CD4-positive, alpha-beta T cell treated with Interferon gamma for 1 hour (primary cell): Measurements from ENCODE around the gene FXYD3.

ENCODE experiments used
- DNase-seq: peaks from one replicate; pipeline ENCODE4 v3.0.0-alpha.2; 2020

FXYD3 gene

GRCh38 chr19:35107545-35107944 is 8.1 kb upstream of the FXYD3 start:
- no peak for DNase-seq

DNA sequence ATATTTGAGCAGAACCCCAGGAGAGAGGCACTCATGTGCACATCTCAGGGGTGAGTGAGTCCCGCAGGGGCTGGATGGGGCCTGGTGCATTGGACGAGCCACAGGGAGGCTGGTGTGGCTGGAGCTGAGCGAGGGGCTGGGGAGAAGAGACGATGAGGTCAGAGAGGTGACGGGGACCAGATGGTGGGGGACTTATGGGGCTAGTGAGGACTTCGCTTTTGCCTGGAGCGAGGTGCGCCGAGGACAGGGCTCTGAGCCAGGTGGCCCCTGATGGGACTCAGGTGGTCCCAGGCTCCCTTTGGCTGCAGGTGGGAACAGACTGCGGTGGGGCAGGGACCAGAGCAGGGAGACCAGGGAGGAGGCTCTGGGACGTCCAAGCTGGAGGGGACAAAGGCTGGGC is 6.9 kb upstream of the FXYD3 start:
- no peak for DNase-seq

DNA sequence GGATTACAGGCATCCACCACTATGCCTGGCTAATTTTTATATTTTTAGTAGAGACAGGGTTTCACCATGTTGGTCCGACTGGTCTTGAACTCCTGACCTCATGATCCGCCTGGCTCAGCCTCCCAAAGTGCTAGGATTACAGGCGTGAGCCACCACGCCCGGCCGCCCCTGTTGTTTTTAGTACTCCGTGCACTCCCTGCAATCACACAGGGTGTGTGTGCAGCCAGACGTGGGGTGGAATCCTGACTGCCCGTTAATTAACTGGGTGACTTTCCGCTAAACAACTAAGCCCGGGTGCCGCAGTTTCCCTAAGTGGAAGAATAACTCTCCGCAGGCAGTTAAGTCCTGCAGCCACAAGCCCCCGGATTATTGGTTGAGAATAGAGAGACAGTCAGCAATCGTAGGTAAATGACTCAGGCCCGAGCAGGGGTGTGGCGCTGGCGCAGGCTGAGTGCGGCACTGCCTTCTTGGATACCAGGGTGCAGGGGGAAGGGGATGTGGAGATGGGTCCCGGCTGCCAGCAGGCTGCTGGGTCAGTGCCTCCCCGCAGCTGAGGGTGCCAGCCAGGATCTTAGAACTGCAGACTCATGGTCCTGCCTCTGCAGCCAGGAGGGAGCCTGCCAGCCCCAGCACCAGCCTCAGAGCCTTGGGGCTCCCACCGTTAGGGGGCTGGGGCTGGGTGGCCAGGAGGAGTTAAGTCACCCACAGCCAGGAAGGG is 6.1 kb upstream of the FXYD3 start:
- no peak for DNase-seq

- no peak for DNase-seq
Observed at GRCh38 chr19:35110974-35111373, 4.6 kb upstream of the FXYD3 start.

GRCh38 chr19:35112995-35113688 is 2.5 kb upstream of the FXYD3 start:
- no peak for DNase-seq

- peak; percentile 57 for DNase-seq
Observed at GRCh38 chr19:35114353-35115176, 1.1 kb upstream of the FXYD3 start.

DNA sequence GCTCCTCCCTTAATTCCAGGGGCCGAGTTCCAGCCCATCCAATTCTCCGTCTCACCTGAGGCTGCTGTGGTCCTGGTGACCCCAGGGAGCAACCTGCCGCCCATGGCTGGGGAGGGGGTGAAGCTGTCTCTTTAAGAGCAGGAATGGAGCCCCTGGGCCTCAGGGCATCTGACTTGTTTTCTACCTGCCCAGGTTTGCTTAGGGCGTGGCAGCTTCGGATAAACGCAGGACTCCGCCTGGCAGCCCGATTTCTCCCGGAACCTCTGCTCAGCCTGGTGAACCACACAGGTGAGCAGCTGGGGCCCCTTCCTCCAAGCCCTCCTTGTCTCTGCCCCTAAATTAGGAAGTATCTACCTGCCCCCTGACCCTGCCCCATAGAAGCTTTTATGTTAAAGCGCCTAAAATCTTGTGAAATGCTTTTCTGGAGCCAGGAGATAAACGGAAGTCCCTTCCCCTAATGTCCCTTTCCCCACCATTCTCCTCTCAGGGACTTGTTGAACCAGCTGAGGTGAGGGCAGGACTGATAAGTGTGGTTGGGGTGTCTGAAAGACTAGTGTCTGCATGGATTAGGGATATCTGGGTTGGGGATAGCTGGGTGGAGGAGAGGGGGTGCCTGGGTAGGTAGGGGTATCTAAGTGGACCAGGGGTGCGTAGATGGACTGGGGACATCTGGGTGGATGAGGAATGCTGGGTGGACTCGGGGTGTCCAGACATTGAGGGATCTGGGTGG is 614 bp downstream of the FXYD3 start:
- DNase-seq: no peak

GRCh38 chr19:35117116-35117515 is 1.5 kb downstream of the FXYD3 start:
- no peak for DNase-seq

GRCh38 chr19:35117799-35118198 is 2.2 kb downstream of the FXYD3 start:
- DNase-seq: no peak

DNA sequence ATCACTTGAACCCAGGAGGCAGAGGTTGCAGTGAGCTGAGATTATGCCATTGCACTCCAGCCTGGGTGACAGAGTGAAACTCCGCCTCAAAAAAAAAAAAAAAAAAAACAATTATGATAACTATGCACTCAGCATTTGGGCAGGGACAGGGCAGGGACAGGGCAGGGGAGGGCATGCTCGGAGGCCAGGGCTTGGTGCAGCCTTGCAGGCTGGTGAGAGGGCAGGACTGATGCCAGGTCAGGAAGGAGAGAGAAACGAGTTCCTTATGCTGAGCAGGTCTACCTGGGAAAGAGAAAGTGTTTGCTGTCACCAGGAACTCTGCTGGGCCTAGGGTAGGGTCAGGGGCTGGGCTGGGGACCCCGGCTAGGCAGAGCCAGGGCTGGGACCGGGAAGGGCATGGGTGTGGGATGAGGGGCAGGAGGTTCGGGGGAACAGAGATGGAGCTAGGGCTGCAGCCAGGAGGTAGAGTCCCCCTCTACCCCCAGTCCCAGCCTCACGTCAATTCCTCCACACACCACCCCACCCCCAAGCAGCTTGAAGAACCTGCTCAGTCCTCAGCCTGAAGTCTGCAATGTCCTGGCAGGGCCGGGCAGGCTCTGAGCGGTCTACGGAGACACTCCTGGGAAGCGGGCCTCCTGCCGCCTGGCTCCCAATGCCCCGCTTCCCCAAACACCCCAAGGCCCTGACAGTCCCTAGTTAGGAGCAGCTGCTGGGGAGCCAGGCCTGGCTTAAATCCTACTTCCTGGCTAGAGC is 2.8 kb downstream of the FXYD3 start:
- no peak for DNase-seq

GRCh38 chr19:35119091-35119490 is 3.5 kb downstream of the FXYD3 start:
- no peak for DNase-seq

GRCh38 chr19:35119578-35120155 is 4.0 kb downstream of the FXYD3 start:
- DNase-seq: no peak

DNA sequence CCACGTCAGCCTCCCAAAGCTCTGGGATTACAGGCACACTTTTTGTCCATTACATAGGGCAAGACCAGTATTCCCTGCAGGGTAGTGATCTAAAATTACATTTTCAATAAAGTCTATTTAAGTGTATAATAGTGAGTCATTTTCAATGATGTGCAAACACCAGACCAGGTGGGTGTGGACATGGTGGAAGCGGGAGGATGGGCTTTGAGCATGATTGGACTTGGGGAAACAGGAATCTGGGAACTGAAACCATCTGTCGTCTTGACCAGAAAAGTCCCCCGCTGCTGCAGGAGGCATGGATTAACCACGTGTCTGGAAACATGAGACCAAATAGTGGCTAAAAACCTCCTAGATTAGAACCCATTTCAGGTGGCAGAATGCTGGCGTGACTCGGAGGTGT is 4.9 kb downstream of the FXYD3 start:
- peak; percentile 37 for DNase-seq

- DNase-seq: no peak
Observed at GRCh38 chr19:35120898-35121297, 5.3 kb downstream of the FXYD3 start.

DNA sequence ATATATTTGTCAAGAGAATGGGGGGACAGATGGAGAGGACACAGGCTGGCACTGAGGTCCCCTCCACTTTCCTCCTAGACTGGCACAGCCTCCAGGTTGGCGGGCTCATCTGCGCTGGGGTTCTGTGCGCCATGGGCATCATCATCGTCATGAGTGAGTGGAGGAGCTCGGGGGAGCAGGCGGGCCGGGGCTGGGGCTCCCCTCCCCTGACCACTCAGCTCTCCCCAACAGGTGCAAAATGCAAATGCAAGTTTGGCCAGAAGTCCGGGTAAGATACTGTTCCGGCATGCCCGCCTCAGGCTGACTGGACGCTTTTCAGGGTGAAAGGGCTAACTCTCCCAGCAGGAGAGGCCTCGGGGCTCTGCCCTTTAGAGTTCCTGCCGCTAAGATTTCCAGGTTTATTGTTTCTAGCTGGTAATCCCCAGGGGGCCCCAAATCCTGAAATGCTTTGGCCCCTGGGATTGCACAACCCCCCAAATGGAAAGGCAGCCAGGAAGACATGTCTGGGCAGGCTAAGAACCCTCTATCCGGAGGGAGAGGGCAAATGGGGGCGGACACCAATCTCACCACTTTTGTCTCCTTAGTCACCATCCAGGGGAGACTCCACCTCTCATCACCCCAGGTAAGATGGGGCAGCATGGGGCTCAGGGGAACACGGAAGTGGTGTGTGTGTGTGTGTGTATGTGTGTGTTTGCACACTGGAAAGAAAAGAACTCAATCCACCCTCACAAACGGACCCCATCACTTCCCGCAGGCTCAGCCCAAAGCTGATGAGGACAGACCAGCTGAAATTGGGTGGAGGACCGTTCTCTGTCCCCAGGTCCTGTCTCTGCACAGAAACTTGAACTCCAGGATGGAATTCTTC is 7.3 kb downstream of the FXYD3 start:
- no peak for DNase-seq

GRCh38 chr19:35123573-35123972 is 8.0 kb downstream of the FXYD3 start:
- DNase-seq: no peak

DNA sequence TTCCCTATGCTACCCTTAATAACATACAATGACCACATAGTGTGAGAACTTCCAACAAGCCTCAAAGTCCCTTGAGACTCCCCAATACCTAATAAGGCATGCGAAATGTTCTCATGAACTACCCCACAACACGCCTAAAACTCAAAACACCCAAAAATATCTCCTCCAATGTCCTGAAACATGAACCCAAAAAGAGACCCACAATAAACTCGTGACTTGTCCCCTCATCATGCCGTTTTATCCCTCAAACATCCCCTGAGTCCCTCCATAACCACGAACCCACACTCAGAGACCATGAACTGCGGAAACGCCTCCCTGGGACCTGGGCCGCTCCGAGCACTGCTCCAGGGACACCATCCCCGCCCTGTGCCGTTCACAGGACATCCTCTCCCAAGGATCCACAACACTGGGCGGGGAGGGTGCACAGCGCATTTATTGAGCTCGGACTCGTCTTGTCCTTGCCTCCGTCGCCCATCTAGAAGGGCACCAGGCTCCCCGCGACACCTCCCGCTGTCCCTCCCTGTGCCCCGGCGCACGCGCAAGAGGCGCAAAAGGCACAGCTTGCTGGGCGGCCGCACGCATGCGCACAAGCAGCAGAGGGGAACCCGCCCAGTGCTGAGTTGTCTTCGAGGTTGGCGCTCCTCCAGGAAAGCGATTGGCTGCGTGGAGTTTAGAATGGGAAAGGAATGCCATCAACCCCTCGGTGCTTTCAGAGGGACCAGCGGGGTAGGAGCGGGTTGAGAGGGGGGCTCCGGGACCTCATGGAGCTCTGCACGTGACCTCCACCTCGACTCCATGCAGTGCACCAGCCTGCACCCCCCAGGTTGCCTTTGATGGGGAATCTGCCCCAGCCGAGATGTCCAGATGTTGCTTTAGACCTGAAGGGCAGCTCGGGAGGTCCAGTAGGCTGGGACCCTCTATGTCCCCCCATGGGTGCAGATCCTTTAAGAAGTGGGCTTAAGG is 8.8 kb downstream of the FXYD3 start:
- DNase-seq: peak; percentile 90

DNA sequence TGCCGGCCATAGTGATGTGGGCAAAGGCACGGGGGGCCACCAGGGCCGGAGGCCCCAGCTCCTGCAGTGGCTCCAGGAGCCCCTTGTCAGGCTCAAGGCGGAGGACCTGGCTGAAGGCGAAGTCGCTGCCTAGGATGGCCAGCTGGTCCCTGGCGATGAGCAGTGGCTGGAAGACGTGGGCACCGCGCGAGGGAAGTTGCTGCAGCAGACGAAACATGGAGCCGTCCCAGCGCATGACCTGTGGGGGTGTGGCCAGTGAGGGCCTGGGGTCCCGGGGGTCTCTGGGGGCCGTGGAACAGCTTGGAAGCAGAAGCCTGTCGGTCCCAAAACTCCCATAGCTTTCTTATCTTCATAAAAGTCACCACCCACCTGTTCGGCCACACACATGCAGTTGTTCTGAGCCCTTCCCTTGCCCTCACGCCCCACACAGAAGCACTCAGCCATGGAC is 9.7 kb downstream of the FXYD3 start:
- DNase-seq: no peak

DNA sequence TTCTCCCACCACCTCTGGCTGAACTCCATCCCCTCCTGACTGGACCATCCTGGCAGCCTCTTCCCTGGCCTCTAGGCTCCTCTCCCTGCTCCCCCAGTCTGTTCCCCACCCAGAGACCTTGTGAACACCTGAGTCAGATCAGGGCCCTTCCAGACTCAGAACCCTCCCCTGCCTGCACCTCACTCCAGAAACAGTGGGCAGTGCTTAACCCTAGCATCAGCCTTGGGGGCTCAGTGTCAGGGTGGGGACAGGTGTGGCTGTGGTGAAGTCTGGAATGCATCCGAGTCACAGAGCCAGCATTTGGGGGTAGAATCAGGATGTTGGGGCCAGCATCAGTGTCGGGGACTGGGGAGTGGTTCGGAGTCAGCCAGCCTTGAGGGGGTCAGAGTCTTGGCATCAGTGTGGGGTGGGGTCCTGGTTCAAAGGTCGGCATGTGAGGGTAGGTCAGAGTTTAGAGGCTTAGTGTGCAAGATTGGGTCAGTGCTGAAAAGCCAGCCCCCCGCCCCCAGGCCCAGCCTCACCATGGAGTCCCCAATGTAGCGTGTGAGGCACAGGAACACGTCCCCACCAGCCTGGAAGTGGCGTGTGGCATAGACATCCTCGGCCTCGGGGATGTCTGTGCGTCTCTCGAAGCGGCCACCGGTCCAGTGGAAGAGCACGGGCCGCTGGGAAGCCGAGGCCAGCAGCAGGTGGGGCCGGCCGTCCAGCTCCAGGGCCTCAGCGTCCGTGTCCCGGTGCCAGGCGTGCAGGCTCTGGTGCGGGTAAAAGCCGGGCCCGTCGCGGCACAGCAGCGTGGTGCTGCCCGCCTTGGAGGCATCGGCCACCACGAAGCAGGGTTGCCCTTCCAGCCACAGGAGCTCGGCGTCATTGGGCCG is 10.4 kb downstream of the FXYD3 start:
- DNase-seq: no peak
